Measurements from ENCODE around the gene XYLT2.

- TF ChIP-seq CTCF (IDR thresholded peaks at IDR 0.05), result no peak
- TF ChIP-seq EZH2 (IDR thresholded peaks at IDR 0.05), result no peak
These were observed 20.0 kb upstream of the XYLT2 start for GRCh38 chr17:50325906-50326305.
